IMR-90 (cell line): ENCODE results near the gene TEC. TPM values are rescaled to one million over a fixed set of nuclear protein-coding genes. Genes with fewer than 3 reads are reported as not detected.

Source experiments
- ATAC-seq: fragments of 200-7000 bp; cut with Tn5 transposase; 2 replicates; pipeline ENCODE4 v1.9.1; 2020; ENCODE audit warnings: low read depth, mild to moderate bottlenecking, moderate library complexity
- BruUV-seq: library from RNA; stranded (reverse); fragments of 400-500 nt; replicated peaks from 2 replicates; lab custom pipeline; 2021; lab: Mats Ljungman, UMichigan
- CTCF ChIA-PET: fragments of 300-600 bp; formaldehyde crosslinking; extraction: SDS; loops from one replicate; lab custom pipeline; 2021; ENCODE audit warnings: antibody characterized with exemption; lab: Yijun Ruan, JAX
- POLR2A ChIA-PET: fragments of 300-600 bp; sonication (Branson Sonifier 250); formaldehyde crosslinking; loops from one replicate; lab custom pipeline; 2022; ENCODE audit warnings: antibody characterized with exemption; ENCODE audit not compliant: unreplicated experiment; lab: Charles Lee
- DNase-seq: peaks from one replicate; pipeline ENCODE4 v3.0.0; 2013
- H2AFZ ChIP-seq: replicated peaks from 2 replicates; pipeline ENCODE3; 2013; ENCODE audit warnings: low read length, mild to moderate bottlenecking; ENCODE audit not compliant: poor library complexity
- H2AK5ac ChIP-seq: 2 replicates; pipeline ENCODE4 v1.6.1; 2013; ENCODE audit warnings: low read depth, low read length, inconsistent platforms
- H2AK9ac ChIP-seq: replicated peaks from 2 replicates; pipeline ENCODE3; 2013; ENCODE audit warnings: mild to moderate bottlenecking, low read depth, low read length, moderate library complexity; ENCODE audit not compliant: poor library complexity
- H2BK120ac ChIP-seq: 2 replicates; pipeline ENCODE4 v1.6.1; 2013; ENCODE audit warnings: low read depth, low read length, inconsistent platforms
- H2BK15ac ChIP-seq: 3 replicates; pipeline ENCODE4 v1.6.1; 2013; ENCODE audit warnings: low read depth, low read length, inconsistent platforms
- H2BK20ac ChIP-seq: 2 replicates; pipeline ENCODE4 v1.6.1; 2013; ENCODE audit warnings: low read depth, mild to moderate bottlenecking, inconsistent platforms, low read length, moderate library complexity
- H2BK5ac ChIP-seq: 2 replicates; pipeline ENCODE4 v1.6.1; 2013; ENCODE audit warnings: mild to moderate bottlenecking, low read depth, low read length, inconsistent platforms; ENCODE audit not compliant: poor library complexity, severe bottlenecking
- H3K14ac ChIP-seq: replicated peaks from 2 replicates; pipeline ENCODE4 v1.6.1; 2013; ENCODE audit warnings: low read depth, low read length, inconsistent platforms
- H3K18ac ChIP-seq: 2 replicates; pipeline ENCODE4 v1.6.1; 2013; ENCODE audit warnings: low read depth, low read length, control low read depth
- H3K23ac ChIP-seq: 2 replicates; pipeline ENCODE4 v1.6.1; 2013; ENCODE audit warnings: low read depth, low read length, inconsistent platforms
- H3K27ac ChIP-seq: 2 replicates; pipeline ENCODE4 v1.5.1; 2013; ENCODE audit warnings: mild to moderate bottlenecking, control low read depth, low read length; ENCODE audit not compliant: insufficient read depth
- H3K27me3 ChIP-seq: 2 replicates; pipeline ENCODE4 v1.6.1; 2013; ENCODE audit warnings: low read length; ENCODE audit not compliant: control insufficient read depth, insufficient read depth
- H3K36me3 ChIP-seq: 2 replicates; pipeline ENCODE4 v1.6.1; 2013; ENCODE audit warnings: low read length, mixed read lengths; ENCODE audit not compliant: control insufficient read depth, insufficient read depth
- H3K4ac ChIP-seq: 2 replicates; pipeline ENCODE4 v1.6.1; 2013; ENCODE audit warnings: low read depth, low read length, inconsistent platforms
- H3K4me1 ChIP-seq: 2 replicates; pipeline ENCODE4 v1.6.1; 2013; ENCODE audit warnings: low read length, mixed read lengths; ENCODE audit not compliant: control insufficient read depth, insufficient read depth
- H3K4me2 ChIP-seq: 2 replicates; pipeline ENCODE4 v1.6.1; 2013; ENCODE audit warnings: low read depth, mild to moderate bottlenecking, control low read depth, low read length, moderate library complexity
- H3K4me3 ChIP-seq: 2 replicates; pipeline ENCODE4 v1.5.1; 2013; ENCODE audit warnings: low read depth, mild to moderate bottlenecking, control low read depth, low read length, moderate library complexity; ENCODE audit not compliant: insufficient read depth
- H3K56ac ChIP-seq: 2 replicates; pipeline ENCODE4 v1.6.1; 2013; ENCODE audit warnings: low read length, inconsistent platforms; ENCODE audit not compliant: insufficient read depth; ENCODE audit errors: extremely low read depth
- H3K79me1 ChIP-seq, 2 experiments: 2 replicates each; pipeline ENCODE4 v1.6.1; 2013; ENCODE audit warnings: low read length in 2 of 2, inconsistent platforms in 1 of 2, low read depth in 1 of 2
- H3K9ac ChIP-seq: 2 replicates; pipeline ENCODE4 v1.6.1; 2013; ENCODE audit warnings: low read depth, low read length, control low read depth
- H3K9me1 ChIP-seq: 2 replicates; pipeline ENCODE4 v1.6.1; 2013; ENCODE audit warnings: low read length, inconsistent platforms; ENCODE audit not compliant: insufficient read depth
- H3K9me3 ChIP-seq: 2 replicates; pipeline ENCODE4 v1.6.1; 2013; ENCODE audit warnings: low read length; ENCODE audit not compliant: control insufficient read depth, insufficient read depth
- H4K20me1 ChIP-seq: 2 replicates; pipeline ENCODE4 v1.6.1; 2013; ENCODE audit warnings: low read length, inconsistent platforms; ENCODE audit not compliant: insufficient read depth
- H4K5ac ChIP-seq: 2 replicates; pipeline ENCODE4 v1.6.1; 2013; ENCODE audit warnings: mild to moderate bottlenecking, low read depth, low read length, control low read depth
- H4K8ac ChIP-seq, 2 experiments: 2 replicates each; pipeline ENCODE4 v1.6.1; 2013; ENCODE audit warnings: low read depth in 2 of 2, low read length in 2 of 2, control low read depth in 1 of 2, inconsistent platforms in 1 of 2
- H4K91ac ChIP-seq: 2 replicates; pipeline ENCODE4 v1.6.1; 2013; ENCODE audit warnings: low read depth, low read length, inconsistent platforms; ENCODE audit not compliant: insufficient read depth
- BHLHE40 ChIP-seq: fragments of 150-350 bp; IDR thresholded peaks from 2 replicates; pipeline ENCODE4 v1.6.1; 2016; ENCODE audit warnings: mild to moderate bottlenecking, low read depth, low read length
- CEBPB ChIP-seq: IDR thresholded peaks from 2 replicates; pipeline ENCODE4 v1.6.1; 2012; ENCODE audit warnings: low read depth, low read length, improper control_type of control experiment
- CHD1 ChIP-seq: IDR thresholded peaks from 2 replicates; pipeline ENCODE4 v1.6.1; 2012; ENCODE audit warnings: low read depth, low read length, improper control_type of control experiment
- CTCF ChIP-seq: conservative IDR thresholded peaks from 2 replicates; pipeline ENCODE4 v1.5.1; 2012; ENCODE audit warnings: mild to moderate bottlenecking, low read depth, low read length, improper control_type of control experiment
- ELK1 ChIP-seq: fragments of 150-350 bp; IDR thresholded peaks from 2 replicates; pipeline ENCODE4 v1.6.1; 2016; ENCODE audit warnings: low read depth, mild to moderate bottlenecking, low read length, moderate library complexity, borderline replicate concordance
- FOS ChIP-seq: fragments of 150-350 bp; IDR thresholded peaks from 2 replicates; pipeline ENCODE4 v1.6.1; 2016; ENCODE audit warnings: low read depth, low read length
- MAFK ChIP-seq: IDR thresholded peaks from 2 replicates; pipeline ENCODE4 v1.6.1; 2012; ENCODE audit warnings: low read depth, low read length, improper control_type of control experiment
- MAZ ChIP-seq: IDR thresholded peaks from 2 replicates; pipeline ENCODE4 v1.6.1; 2012; ENCODE audit warnings: low read depth, mild to moderate bottlenecking, low read length, improper control_type of control experiment, moderate library complexity, borderline replicate concordance
- MXI1 ChIP-seq: IDR thresholded peaks from 2 replicates; pipeline ENCODE4 v1.6.1; 2012; ENCODE audit warnings: low read depth, mild to moderate bottlenecking, low read length, moderate library complexity, borderline replicate concordance
- NFE2L2 ChIP-seq: fragments of 150-350 bp; IDR thresholded peaks from 2 replicates; pipeline ENCODE4 v1.6.1; 2016; ENCODE audit warnings: low read depth, mild to moderate bottlenecking, low read length
- POLR2A ChIP-seq: IDR thresholded peaks from 2 replicates; pipeline ENCODE4 v1.6.1; 2012; ENCODE audit warnings: mild to moderate bottlenecking, low read depth, low read length
- RAD21 ChIP-seq: IDR thresholded peaks from 2 replicates; pipeline ENCODE4 v1.6.1; 2012; ENCODE audit warnings: low read length, improper control_type of control experiment
- RCOR1 ChIP-seq: IDR thresholded peaks from 2 replicates; pipeline ENCODE4 v1.6.1; 2012; ENCODE audit warnings: mild to moderate bottlenecking, low read length, improper control_type of control experiment; ENCODE audit not compliant: insufficient replicate concordance
- RFX5 ChIP-seq: IDR thresholded peaks from 2 replicates; pipeline ENCODE4 v1.8.0; 2012; ENCODE audit warnings: low read depth, mild to moderate bottlenecking, low read length, moderate library complexity
- SMC3 ChIP-seq: fragments of 150-350 bp; IDR thresholded peaks from 2 replicates; pipeline ENCODE4 v1.6.1; 2016; ENCODE audit warnings: low read depth, mild to moderate bottlenecking, antibody characterized with exemption, low read length, moderate library complexity
- USF2 ChIP-seq: fragments of 150-350 bp; IDR thresholded peaks from 2 replicates; pipeline ENCODE4 v1.6.1; 2017; ENCODE audit warnings: mild to moderate bottlenecking, antibody characterized with exemption, low read length, low read depth
- WGBS, 2 experiments: methylation state at CpG; one replicate each; pipeline versions ENCODE4 v1.1.5 to v1.1.7; 2013; ENCODE audit warnings: missing lambda C conversion rate in 2 of 2; ENCODE audit not compliant: insufficient read length in 1 of 2; ENCODE audit errors: extremely low coverage in 2 of 2; 5-methylcytosine and 5-hydroxymethylcytosine counted together
- dilution Hi-C: fragments of 300-500 bp; cut with HindIII; formaldehyde crosslinking; loops from one replicate; pipeline ENCODE4 v1.14.3; 2018; ENCODE audit warnings: low sequenced_read_pairs; ENCODE audit not compliant: unreplicated experiment
- in situ Hi-C: fragments of 300-500 bp; cut with MboI; formaldehyde crosslinking; loops from 3 replicates; pipeline ENCODE4 v1.14.3; 2019; ENCODE audit warnings: low sequenced_read_pairs, inconsistent platforms, mixed read lengths
- intact Hi-C: fragments of 100-400 bp; cut with micrococcal nuclease; formaldehyde crosslinking; loops from 2 replicates; pipeline ENCODE4 v1.10.0; 2022
- polyA plus RNA-seq, 3 experiments: library from polyadenylated mRNA; depleted of rRNA; stranded (reverse); fragments of >200 nt; gene quantifications; 2 replicates each; pipeline ENCODE4 v1.2.3, GENCODE V29; 2012; ENCODE audit warnings: low replicate concordance in 1 of 3
- total RNA-seq: library from RNA; depleted of rRNA; stranded (reverse); fragments of >200 nt; gene quantifications from 2 replicates; pipeline ENCODE4 v1.2.3, GENCODE V29; 2012

TEC gene
- total and polyA plus RNA-seq, 2 of the 4 experiments (the other 2 are of a cell fraction), result 0.39 to 0.54 TPM

- H2BK20ac ChIP-seq, result no peak overlapping the region
- no peak overlapping the region for H3K18ac ChIP-seq
- no peak overlapping the region for H3K14ac ChIP-seq
- no peak overlapping the region for H4K5ac ChIP-seq
- no peaks in the 10 kb centered on the region for H3K27me3 ChIP-seq
- peak overlapping the region; percentile 60; the same call in 1 of the 2 replicates for H3K4me2 ChIP-seq
- H4K8ac ChIP-seq, result no peak overlapping the region
- no peaks in the 10 kb centered on the region for H3K9me1 ChIP-seq
- no peak overlapping the region for H2BK5ac ChIP-seq
- in situ Hi-C loops (no loop called here), dilution Hi-C loops (no loop called here), intact Hi-C loops (no loop called here)
- ChIA-PET POLR2A (no interaction called here), CTCF (no interaction called here)
- no peak overlapping the region for H2BK15ac ChIP-seq
- H2AK5ac ChIP-seq, result no peak overlapping the region
- no peak overlapping the region for H4K91ac ChIP-seq
- no peaks in the 10 kb centered on the region for H3K36me3 ChIP-seq
- H2BK120ac ChIP-seq, result no peak overlapping the region
- H3K79me1 ChIP-seq, result no peaks in the 10 kb centered on the region
- H3K56ac ChIP-seq, result no peak overlapping the region
- DNase-seq, result peak; percentile 45
- WGBS, 2 experiments, result no CpG with 5 or more reads among the region's 8 CpGs
- H3K4me3 ChIP-seq, result no peak overlapping the region
- BruUV-seq, result no TSS peak
- H3K9ac ChIP-seq, result no peak overlapping the region
- H2AK9ac ChIP-seq, result no peak overlapping the region
- no peak overlapping the region for H3K23ac ChIP-seq
- TF ChIP-seq CTCF, result no peak
- no peak for TF ChIP-seq RAD21
- TF ChIP-seq SMC3, result no peak
- no peak for TF ChIP-seq MAFK
- TF ChIP-seq ELK1, result no peak
- TF ChIP-seq RFX5, result no peak
- no peak for TF ChIP-seq POLR2A
- no peak for TF ChIP-seq MXI1
- no peak for TF ChIP-seq BHLHE40
- no peak for TF ChIP-seq RCOR1
- TF ChIP-seq USF2, result no peak
- no peak for TF ChIP-seq NFE2L2
- no peak for TF ChIP-seq FOS
- TF ChIP-seq CHD1, result no peak
- no peak for TF ChIP-seq CEBPB
- no peak for TF ChIP-seq MAZ
- no peaks in the 10 kb centered on the region for H3K4me1 ChIP-seq
- H3K27ac ChIP-seq, result no peak overlapping the region
- no peak overlapping the region for H3K4ac ChIP-seq
- no peak overlapping the region for H2AFZ ChIP-seq
- ATAC-seq, result no peak
- no peaks in the 10 kb centered on the region for H4K20me1 ChIP-seq
- no peaks in the 10 kb centered on the region for H3K9me3 ChIP-seq
Observed at GRCh38 chr4:48112017-48112667, 157.5 kb downstream of the TEC start.
